RWPE1 (cell line): Measurements from ENCODE around the gene BTBD19.

Experiments
- CTCF ChIA-PET: fragments of 350-600 bp; sonication (Branson Sonifier 250); formaldehyde crosslinking; extraction: SDS; loops from one replicate; lab custom pipeline; 2021; lab: Yijun Ruan, JAX
- POLR2A ChIA-PET: fragments of 400-600 bp; formaldehyde crosslinking; extraction: SDS; loops from one replicate; lab custom pipeline; 2020; ENCODE audit warnings: antibody characterized with exemption; ENCODE audit not compliant: low non-redundant PET; lab: Yijun Ruan, JAX
- DNase-seq: peaks from one replicate; pipeline ENCODE4 v3.0.0; 2012; ENCODE audit warnings: low spot score
- H3K27ac ChIP-seq: fragments of 450-650 bp; 2 replicates; pipeline ENCODE4 v1.5.1; 2017
- TF ChIP-seq, protein P1 (sequence below): fragments of 450-650 bp; conservative IDR thresholded peaks from 2 replicates; pipeline ENCODE4 v1.5.1; 2017; ENCODE audit warnings: low read depth, mild to moderate bottlenecking

Gene BTBD19

GRCh38 chr1:44784094-44785028, 24.0 kb upstream of the BTBD19 start:
- peak overlapping the region; percentile 19; the same call in 1 of the 2 replicates for H3K27ac ChIP-seq
- DNase-seq = no peak
- ChIA-PET CTCF (interaction anchor here (0.6 kb wide), 1 partner anchor 199 kb away, joined by 3 read pairs; no protein-coding TSS in a partner anchor), POLR2A (no interaction called here)
- TF ChIP-seq, protein P1, sequence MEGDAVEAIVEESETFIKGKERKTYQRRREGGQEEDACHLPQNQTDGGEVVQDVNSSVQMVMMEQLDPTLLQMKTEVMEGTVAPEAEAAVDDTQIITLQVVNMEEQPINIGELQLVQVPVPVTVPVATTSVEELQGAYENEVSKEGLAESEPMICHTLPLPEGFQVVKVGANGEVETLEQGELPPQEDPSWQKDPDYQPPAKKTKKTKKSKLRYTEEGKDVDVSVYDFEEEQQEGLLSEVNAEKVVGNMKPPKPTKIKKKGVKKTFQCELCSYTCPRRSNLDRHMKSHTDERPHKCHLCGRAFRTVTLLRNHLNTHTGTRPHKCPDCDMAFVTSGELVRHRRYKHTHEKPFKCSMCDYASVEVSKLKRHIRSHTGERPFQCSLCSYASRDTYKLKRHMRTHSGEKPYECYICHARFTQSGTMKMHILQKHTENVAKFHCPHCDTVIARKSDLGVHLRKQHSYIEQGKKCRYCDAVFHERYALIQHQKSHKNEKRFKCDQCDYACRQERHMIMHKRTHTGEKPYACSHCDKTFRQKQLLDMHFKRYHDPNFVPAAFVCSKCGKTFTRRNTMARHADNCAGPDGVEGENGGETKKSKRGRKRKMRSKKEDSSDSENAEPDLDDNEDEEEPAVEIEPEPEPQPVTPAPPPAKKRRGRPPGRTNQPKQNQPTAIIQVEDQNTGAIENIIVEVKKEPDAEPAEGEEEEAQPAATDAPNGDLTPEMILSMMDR = no peak

DNA sequence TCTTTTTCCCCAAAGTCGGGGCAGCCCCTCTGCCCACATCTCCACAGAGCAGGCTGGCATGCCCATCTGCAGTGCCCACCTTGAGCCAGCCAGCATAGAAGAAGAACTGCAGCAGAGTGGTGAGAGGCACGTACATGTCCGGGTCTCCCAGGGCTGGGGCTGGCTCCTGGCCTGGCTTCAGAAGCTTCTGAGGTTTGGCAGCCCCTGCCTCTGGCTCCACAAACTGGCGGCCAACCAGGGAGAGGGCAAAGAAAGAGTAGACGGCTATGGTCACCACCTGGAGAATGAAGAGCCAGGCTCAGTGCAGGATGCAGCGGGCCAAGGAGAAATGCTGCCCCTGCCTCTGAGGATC, 23.3 kb upstream of the BTBD19 start:
- H3K27ac ChIP-seq = no peak overlapping the region
- no peak for DNase-seq
- CTCF ChIA-PET = interaction anchor here (0.7 kb wide), 1 partner anchor 126 kb away, joined by 3 read pairs; no protein-coding TSS in a partner anchor
- POLR2A ChIA-PET = no interaction called here
- TF ChIP-seq, protein P1 = no peak

DNA sequence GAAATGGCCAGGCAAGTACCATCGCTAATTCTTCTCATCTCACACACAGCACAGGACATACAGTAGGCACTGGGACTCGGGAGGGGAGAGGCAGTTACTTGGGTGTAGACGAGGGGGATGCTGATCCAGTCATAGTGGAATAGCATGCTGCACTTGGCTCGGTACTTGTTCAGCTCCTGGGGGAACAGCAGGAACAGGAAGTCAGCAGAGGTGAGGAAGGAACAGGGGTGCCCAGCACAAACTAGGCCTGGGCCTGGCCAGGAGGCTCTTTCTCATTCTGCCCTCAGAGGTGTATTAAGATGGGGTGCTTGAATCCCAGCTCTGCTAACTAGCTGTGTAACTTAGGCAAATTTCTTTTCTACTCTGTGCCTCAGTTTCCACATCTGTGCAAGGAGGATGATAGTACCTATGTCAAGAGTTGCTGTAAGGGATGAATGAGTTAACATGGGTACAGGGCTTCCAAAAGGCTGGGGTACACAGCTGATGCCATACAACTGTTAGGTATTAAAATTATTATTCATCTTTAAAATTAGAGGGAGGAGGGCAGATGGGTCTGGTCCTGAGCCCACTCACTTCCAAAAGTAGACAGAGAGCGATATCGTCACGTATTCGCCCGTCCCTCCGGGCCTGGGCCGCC, 22.7 kb upstream of the BTBD19 start:
- ChIA-PET POLR2A (no interaction called here), CTCF (interaction anchor here (0.7 kb wide), 1 partner anchor 127 kb away, joined by 3 read pairs; no protein-coding TSS in a partner anchor)
- no peak for DNase-seq
- TF ChIP-seq, protein P1 = no peak
- H3K27ac ChIP-seq = no peak overlapping the region

DNA sequence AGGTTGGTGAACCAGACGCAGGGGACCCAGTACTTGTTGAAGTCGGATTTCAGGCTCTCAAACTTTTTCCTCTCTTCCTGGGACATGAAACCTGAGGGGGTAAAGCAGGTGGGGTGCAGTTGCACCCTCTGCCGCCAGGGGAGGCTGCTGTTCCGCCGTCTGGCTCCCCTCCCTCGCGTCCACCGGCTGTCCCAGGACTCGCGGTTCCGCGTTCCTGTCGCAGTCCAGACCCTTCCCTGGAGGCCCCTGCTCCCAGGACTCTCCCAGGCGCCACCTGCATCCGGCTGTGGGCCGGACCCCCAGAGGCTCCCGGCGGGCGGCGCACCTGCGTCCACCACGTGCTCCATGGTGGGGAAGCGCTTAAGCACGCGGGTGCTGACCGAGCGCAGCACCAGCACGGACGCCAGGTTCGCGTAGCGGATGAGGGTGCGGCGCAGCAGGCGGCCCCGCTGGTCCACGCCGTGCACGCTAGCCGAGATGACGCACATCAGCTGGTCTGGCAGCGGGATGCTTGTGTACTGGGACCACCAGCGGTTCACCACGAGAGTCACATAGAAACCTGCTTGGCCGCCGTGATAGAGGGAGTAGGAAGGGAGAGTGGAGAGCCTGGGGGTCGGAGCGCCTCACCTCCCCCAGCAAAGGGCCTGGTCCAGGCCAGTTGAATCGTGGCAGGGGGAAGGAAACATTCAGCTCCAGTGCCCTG, 22.0 kb upstream of the BTBD19 start:
- H3K27ac ChIP-seq = 0 out of 2 replicates have a peak overlapping the region, but pooled peaks have one; percentile 8
- DNase-seq = no peak
- CTCF ChIA-PET = interaction anchor here (0.6 kb wide), 1 partner anchor 83 kb away, joined by 3 read pairs; no protein-coding TSS in a partner anchor

GRCh38 chr1:44786841-44787426, 21.4 kb upstream of the BTBD19 start:
- ChIA-PET POLR2A (no interaction called here), CTCF (interaction anchor here (0.6 kb wide), 1 partner anchor 83 kb away, joined by 3 read pairs; no protein-coding TSS in a partner anchor)
- H3K27ac ChIP-seq = 0 out of 2 replicates have a peak overlapping the region, but pooled peaks have one; percentile 8
- TF ChIP-seq, protein P1 = no peak
- DNase-seq = no peak

More for the DNA sequence above, 22.0 kb upstream of the BTBD19 start:
- POLR2A ChIA-PET = no interaction called here
- TF ChIP-seq, protein P1 = peak; percentile 79
